Activated naive CD8-positive, alpha-beta T cell treated with anti-CD3 and anti-CD28 coated beads for 36 hours (primary cell): ENCODE results near the gene SLC25A33. TPM values are rescaled to one million over a fixed set of nuclear protein-coding genes. Genes with fewer than 3 reads are reported as not detected.

Source experiments
- DNase-seq: peaks from one replicate; pipeline ENCODE4 v3.0.0; 2021
- H3K27ac Mint-ChIP-seq: one replicate; pipeline ENCODE4 v1.8.0; 2022; ENCODE audit warnings: mild to moderate bottlenecking, moderate library complexity, mixed read lengths
- H3K27me3 Mint-ChIP-seq: one replicate; pipeline ENCODE4 v1.8.0; 2022; ENCODE audit warnings: mild to moderate bottlenecking, mixed read lengths
- H3K36me3 Mint-ChIP-seq: one replicate; pipeline ENCODE4 v1.8.0; 2021; ENCODE audit warnings: mild to moderate bottlenecking, mixed read lengths
- H3K4me1 Mint-ChIP-seq: one replicate; pipeline ENCODE4 v1.8.0; 2021; ENCODE audit warnings: mixed read lengths
- H3K4me3 Mint-ChIP-seq: one replicate; pipeline ENCODE4 v1.8.0; 2022; ENCODE audit warnings: mild to moderate bottlenecking, moderate library complexity, mixed read lengths
- H3K9me3 Mint-ChIP-seq: one replicate; pipeline ENCODE4 v1.8.0; 2022; ENCODE audit warnings: mixed read lengths
- total RNA-seq, 2 experiments: library from RNA; stranded (reverse); gene quantifications; one replicate each; pipeline ENCODE4 v1.2.3, GENCODE V29; 2021

SLC25A33 gene
- total RNA-seq, 2 experiments from 2014 or later = 11.1 to 13.2 TPM

DNA sequence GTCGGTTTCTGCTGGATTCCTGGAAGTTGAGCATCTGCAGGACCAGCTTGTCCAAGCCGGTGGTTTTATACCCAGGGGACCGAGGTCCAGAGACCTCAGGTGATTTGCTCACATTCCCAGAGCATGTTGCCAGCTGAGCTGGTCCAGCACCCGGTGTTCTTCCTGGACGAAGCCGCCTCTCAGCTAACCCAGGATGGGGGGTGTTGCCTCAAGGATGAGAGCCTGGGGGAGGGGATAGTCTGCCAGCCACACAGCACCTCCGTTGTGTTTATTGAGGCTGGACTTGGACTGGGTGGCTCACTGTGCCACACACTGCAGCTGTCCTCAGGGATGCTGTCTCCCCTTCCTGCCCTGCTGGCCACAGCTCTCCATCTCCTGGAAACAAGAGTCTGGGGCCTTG lies 50.9 kb downstream of the SLC25A33 start:
- Mint-ChIP-seq H3K9me3 (no peaks in the 10 kb centered on the region), H3K27me3 (no peaks in the 10 kb centered on the region), H3K27ac (peak overlapping the region; percentile 62), H3K36me3 (peaks cover 9% of the 10 kb centered on the region), H3K4me3 (peak overlapping the region; percentile 85), H3K4me1 (peaks cover 29% of the 10 kb centered on the region)
- DNase-seq = no peak

GRCh38 chr1:9590945-9591668 lies 51.8 kb downstream of the SLC25A33 start:
- Mint-ChIP-seq H3K4me1 (peaks cover 29% of the 10 kb centered on the region), H3K36me3 (peaks cover 9% of the 10 kb centered on the region), H3K9me3 (no peaks in the 10 kb centered on the region), H3K27ac (no peak overlapping the region), H3K27me3 (no peaks in the 10 kb centered on the region), H3K4me3 (peak overlapping the region; percentile 18)
- DNase-seq = no peak

DNA sequence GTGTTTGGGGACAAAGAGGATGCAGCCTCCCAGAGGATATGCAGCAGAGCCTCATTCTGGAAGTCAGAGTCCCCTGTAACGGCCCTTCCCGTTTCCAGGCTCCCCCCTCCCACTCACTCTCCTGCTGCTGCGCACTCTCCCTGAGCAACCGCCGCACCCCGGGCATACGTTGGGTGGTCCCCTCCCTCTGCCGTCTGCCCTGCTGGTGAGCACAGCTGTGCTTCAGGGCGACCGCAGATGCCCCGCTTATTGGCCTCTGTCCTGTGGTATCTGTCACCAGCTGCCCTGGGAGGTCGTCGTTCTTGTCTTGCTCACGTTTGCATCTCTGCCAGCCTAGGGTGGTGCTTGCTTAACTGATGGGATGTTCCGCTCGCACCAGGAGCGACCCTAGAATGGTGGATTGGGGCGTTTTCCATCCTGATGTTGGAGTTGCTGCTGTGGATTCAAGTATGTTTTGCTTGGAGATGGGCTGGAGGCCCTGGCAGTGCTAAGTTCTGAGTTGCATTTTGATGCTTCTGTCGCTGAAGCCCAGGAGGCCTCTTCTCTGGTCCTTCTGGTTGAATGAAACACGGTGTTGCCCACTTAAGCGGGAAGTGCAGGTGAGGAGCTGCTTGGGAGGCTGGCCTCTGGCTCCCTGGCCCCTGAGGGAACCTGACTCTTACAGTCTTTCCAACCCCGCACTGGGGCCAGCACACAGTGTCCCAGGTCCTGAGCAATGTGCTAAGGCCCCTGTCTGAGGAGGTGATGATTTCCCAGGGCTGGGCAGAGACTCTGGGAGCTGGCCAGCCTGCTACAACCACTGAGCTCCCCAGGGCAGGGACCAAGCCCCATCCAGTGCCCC lies 52.6 kb downstream of the SLC25A33 start:
- Mint-ChIP-seq H3K27me3 (no peaks in the 10 kb centered on the region), H3K36me3 (peaks cover 14% of the 10 kb centered on the region), H3K9me3 (no peaks in the 10 kb centered on the region), H3K4me3 (no peak overlapping the region), H3K4me1 (peaks cover 29% of the 10 kb centered on the region), H3K27ac (no peak overlapping the region)
- DNase-seq = no peak

DNA sequence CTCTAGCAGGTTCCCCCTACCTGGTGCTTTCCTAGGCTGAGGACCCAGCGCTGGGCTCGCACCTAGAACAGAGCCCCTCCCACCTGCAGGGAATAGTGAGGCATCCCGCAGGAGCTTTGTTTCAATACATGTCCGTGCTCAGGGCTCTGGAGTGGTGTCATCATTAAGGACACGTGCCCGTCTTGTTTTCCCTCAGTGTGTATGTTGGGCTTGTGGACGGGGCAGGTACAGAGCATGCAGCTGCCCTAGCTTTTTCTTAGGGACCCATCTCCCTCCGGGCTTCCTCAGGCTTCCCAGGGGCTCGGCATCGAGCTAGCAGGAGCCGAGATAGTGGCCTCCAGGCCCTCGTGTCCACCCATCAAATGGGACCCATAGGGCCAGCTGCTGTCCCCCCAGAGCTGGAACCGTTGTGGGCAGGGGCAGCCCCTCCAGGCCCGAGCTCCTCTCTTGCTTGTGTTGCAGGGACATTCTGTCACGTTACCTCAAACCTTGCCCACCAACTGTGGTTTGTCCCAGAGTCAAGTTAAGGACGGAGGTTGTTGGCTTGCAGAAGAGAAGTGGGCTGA lies 53.3 kb downstream of the SLC25A33 start:
- Mint-ChIP-seq H3K4me3 (no peak overlapping the region), H3K27me3 (no peaks in the 10 kb centered on the region), H3K27ac (no peak overlapping the region), H3K4me1 (peaks cover 29% of the 10 kb centered on the region), H3K9me3 (no peaks in the 10 kb centered on the region), H3K36me3 (peaks cover 14% of the 10 kb centered on the region)
- DNase-seq = no peak

DNA sequence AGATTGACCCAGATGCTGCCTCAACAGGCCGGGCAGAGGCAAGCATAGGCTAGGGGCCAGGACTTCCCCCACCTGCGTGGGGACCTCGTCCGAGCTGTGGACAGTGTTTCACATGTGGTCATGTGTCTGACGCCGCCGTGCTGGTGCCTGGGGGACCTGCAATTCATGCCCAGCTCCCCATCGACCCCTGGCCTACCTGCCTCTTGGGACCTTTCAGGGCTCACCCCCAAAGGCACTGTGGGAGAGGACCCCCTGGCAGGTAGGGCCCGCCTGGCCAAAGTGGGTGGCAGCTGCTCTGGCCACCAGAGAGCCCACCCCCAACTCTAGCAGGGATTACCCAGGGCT lies 53.9 kb downstream of the SLC25A33 start:
- Mint-ChIP-seq H3K27ac (no peak overlapping the region), H3K4me3 (no peak overlapping the region), H3K27me3 (no peaks in the 10 kb centered on the region), H3K9me3 (no peaks in the 10 kb centered on the region), H3K4me1 (peaks cover 28% of the 10 kb centered on the region), H3K36me3 (peaks cover 14% of the 10 kb centered on the region)
- no peak for DNase-seq

GRCh38 chr1:9593492-9594465 lies 54.5 kb downstream of the SLC25A33 start:
- Mint-ChIP-seq H3K9me3 (no peaks in the 10 kb centered on the region), H3K27me3 (no peaks in the 10 kb centered on the region), H3K27ac (no peak overlapping the region), H3K4me1 (peaks cover 25% of the 10 kb centered on the region), H3K4me3 (no peak overlapping the region), H3K36me3 (peaks cover 14% of the 10 kb centered on the region)
- DNase-seq = peak; percentile 68

DNA sequence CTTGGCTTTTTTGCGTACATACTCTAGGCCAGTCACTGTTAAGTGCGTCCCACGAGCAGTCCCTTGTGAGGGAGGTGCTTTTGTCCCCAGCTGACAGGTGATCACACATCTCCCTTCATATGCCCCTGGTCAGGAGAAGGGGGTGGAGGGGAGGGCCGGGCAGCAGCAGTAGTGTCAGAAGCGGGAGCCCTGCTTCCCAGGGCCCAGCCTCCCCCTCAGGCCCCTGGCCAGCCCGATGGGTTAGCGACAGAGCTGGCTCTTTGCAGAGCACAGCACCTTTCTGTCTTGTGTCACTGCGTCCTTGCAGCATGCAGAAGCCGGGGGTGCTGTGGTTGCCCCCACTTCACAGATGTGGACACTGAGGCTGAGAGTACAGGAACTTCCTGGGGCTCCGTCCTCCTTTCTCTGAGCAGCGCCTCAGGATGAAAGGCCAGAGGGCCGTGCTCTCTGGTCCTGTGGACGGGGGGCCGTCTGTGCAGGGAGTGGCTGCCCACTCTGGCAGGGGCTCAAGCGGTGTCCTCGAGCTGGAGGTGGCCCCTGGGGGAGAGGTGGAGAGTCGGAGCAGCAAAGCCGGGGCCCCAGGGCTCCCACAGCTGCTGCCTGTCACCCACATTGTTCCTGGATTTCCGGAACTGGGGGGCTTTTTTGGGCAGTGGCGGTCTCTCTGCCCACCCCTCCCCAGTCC lies 55.3 kb downstream of the SLC25A33 start:
- H3K4me3 Mint-ChIP-seq = no peak overlapping the region
- peaks cover 25% of the 10 kb centered on the region for H3K4me1 Mint-ChIP-seq
- H3K27me3 Mint-ChIP-seq = no peaks in the 10 kb centered on the region
- no peaks in the 10 kb centered on the region for H3K9me3 Mint-ChIP-seq
- H3K27ac Mint-ChIP-seq = no peak overlapping the region
- H3K36me3 Mint-ChIP-seq = peaks cover 13% of the 10 kb centered on the region
- DNase-seq = no peak

GRCh38 chr1:9595156-9595967 lies 56.1 kb downstream of the SLC25A33 start:
- no peak for DNase-seq
- Mint-ChIP-seq H3K27me3 (no peaks in the 10 kb centered on the region), H3K27ac (no peak overlapping the region), H3K4me1 (peaks cover 21% of the 10 kb centered on the region), H3K36me3 (peaks cover 10% of the 10 kb centered on the region), H3K9me3 (no peaks in the 10 kb centered on the region), H3K4me3 (no peak overlapping the region)

DNA sequence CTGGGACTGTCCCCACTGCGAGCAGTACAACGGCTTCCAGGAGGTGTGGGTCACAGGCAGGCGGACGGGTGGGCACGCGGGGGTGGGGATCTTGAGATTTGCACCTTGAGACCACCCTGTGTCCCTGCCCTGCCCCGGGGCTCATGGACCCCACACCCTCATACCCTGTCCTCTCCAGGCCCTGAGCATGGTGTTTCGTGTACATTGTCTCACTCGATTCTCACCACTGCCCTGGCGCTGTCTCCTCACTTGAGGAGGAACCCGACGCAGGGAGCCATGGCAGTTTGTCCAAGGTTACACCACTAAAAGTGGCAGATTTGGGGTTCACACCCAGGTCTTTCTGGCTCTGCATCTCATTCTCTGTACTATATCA lies 56.7 kb downstream of the SLC25A33 start:
- Mint-ChIP-seq H3K36me3 (peaks cover 7% of the 10 kb centered on the region), H3K27me3 (no peaks in the 10 kb centered on the region), H3K4me3 (no peak overlapping the region), H3K9me3 (no peaks in the 10 kb centered on the region), H3K4me1 (peaks cover 16% of the 10 kb centered on the region), H3K27ac (no peak overlapping the region)
- DNase-seq = no peak

DNA sequence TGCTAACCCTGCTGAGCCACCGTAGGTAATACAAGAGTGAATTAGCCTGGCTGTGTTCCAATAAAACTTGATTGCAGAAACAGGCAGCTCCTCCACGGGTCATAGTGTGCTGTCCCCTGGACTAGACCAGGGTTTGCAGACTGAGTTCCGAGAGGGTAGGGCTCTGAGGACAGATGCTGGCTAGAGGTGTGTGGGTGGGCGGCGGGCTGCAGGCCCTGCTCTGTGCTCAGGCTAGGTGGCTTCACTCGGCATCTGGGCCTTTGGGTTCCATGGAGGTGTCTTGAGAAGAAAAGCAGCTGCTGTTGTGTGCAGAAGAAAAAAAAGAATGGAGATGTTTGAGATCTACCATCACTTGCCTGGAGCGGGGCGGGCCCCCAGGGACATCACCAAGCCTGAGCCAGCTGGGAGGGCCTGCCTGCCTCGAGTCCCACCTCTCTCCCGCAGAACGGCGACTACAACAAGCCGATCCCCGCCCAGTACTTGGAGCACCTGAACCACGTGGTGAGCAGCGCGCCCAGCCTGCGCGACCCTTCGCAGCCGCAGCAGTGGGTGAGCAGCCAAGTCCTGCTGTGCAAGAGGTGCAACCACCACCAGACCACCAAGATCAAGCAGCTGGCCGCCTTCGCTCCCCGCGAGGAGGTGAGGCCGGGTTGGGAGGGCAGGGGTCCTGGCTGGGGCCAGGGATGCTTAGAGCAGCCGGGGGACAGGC lies 57.3 kb downstream of the SLC25A33 start:
- Mint-ChIP-seq H3K27ac (no peak overlapping the region), H3K27me3 (no peaks in the 10 kb centered on the region)

DNA sequence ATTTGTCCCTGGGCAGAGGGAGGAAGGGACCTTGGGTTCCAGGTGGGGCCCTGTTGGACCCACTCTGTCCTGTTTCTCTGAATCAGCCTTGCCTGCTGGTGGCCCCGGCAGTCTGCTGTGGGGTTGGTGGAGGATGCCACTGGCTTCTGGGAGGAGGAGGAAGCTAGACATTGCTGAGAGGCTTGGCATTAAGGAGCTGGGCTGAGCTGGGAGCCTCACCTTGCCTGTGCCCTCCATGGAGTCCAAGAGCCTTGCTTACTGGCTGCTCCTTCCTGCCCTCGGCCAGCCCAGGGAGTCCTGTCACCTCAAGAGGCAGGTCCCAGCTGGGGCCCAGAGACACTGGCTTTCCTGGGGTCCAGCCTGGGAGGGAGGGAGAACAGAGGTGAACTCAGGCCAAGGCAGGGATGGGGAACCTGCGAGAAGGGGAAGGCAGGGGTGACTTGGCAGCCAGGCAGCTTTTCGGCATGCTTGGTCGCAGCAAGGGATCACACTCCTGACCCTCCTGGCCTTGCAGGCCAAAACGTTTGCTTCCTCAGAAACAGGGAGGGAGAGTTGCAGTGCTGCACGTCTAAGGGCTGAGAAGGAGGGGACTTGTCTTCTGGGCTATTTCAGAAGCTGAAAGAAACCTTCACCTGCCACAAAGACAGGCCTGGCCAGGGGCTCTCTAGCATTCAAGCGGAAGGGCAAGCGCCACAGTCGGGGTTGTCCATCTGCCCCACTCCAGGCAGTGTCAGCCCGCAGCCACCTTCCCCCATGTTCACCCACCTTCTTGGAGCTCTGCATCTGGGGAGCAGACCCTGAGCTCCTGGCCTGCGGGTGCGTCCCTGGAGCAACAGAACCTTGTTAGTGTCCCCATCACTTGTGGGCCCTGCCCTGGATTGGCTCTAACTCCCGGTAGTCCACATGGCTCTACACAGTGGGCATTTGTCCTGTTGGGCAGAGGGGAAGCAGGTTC lies 58.4 kb downstream of the SLC25A33 start:
- no peak overlapping the region for H3K4me3 Mint-ChIP-seq
- no peak for DNase-seq
- H3K36me3 Mint-ChIP-seq = peaks cover 5% of the 10 kb centered on the region
- H3K27ac Mint-ChIP-seq = no peak overlapping the region
- no peaks in the 10 kb centered on the region for H3K27me3 Mint-ChIP-seq
- H3K4me1 Mint-ChIP-seq = peaks cover 10% of the 10 kb centered on the region
- no peaks in the 10 kb centered on the region for H3K9me3 Mint-ChIP-seq

More for the DNA sequence above, 57.3 kb downstream of the SLC25A33 start:
- no peaks in the 10 kb centered on the region for H3K9me3 Mint-ChIP-seq
- no peak for DNase-seq
- H3K36me3 Mint-ChIP-seq = peaks cover 7% of the 10 kb centered on the region
- peaks cover 16% of the 10 kb centered on the region for H3K4me1 Mint-ChIP-seq
- H3K4me3 Mint-ChIP-seq = no peak overlapping the region

DNA sequence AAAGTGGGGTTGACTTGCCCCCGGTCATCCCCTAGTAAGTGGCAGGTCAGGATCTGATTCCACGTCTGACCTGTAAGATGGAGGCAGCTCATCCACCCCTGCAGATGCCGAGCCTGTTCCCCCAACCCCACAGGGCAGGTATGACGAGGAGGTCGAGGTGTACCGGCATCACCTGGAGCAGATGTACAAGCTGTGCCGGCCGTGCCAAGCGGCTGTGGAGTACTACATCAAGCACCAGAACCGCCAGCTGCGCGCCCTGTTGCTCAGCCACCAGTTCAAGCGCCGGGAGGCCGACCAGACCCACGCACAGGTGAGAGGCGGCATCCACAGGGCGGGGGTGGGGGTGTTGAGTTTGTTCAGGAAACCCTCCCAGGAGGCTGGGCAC lies 59.0 kb downstream of the SLC25A33 start:
- Mint-ChIP-seq H3K27me3 (no peaks in the 10 kb centered on the region), H3K36me3 (peaks cover 5% of the 10 kb centered on the region), H3K4me1 (peaks cover 4% of the 10 kb centered on the region), H3K9me3 (no peaks in the 10 kb centered on the region), H3K27ac (no peak overlapping the region), H3K4me3 (no peak overlapping the region)
- no peak for DNase-seq
